GM12892 (cell line): ENCODE measurements around the gene DSE.

Source experiments
- POLR2A ChIP-seq: IDR thresholded peaks from 2 replicates; pipeline ENCODE4 v1.6.1; 2011; ENCODE audit warnings: low read depth, low read length, control low read depth
- POLR2AphosphoS5 ChIP-seq: IDR thresholded peaks from 2 replicates; pipeline ENCODE4 v1.6.1; 2011; ENCODE audit warnings: low read depth, low read length, control low read depth
- TAF1 ChIP-seq: IDR thresholded peaks from 2 replicates; pipeline ENCODE4 v1.6.1; 2011; ENCODE audit warnings: low read depth, mild to moderate bottlenecking, control low read depth, low read length, borderline replicate concordance

DNA sequence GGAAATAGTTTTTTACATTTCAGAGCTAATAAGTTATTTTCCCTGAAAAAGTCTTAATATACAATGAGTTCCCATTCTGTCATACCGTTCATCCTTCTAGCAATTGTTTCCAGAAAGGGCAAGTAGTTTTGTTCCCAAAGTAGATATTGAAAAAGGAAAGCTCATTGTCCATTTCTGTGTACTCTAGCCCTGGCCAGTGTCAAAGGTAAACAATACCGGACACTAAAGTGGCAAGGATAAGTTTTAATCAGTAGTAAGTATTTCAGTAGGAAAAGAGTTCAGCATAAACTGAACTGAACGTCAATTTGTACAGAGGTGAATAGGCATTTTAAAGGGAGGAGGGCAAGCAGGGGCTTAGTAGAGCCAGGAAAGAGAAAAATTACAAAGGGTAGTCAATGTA lies 46.9 kb downstream of the DSE start:
- TF ChIP-seq POLR2A = no peak
- no peak for TF ChIP-seq POLR2AphosphoS5
- TF ChIP-seq TAF1 = no peak
